IMR-90 (cell line): Measurements from ENCODE around the gene HAUS5. TPM values are rescaled to one million over a fixed set of nuclear protein-coding genes. Genes with fewer than 3 reads are reported as not detected.

Experiments
- ATAC-seq: fragments of 200-7000 bp; cut with Tn5 transposase; 2 replicates; pipeline ENCODE4 v1.9.1; 2020; ENCODE audit warnings: low read depth, mild to moderate bottlenecking, moderate library complexity
- BruUV-seq: library from RNA; stranded (reverse); fragments of 400-500 nt; replicated peaks from 2 replicates; lab custom pipeline; 2021; lab: Mats Ljungman, UMichigan
- CTCF ChIA-PET: fragments of 300-600 bp; formaldehyde crosslinking; extraction: SDS; loops from one replicate; lab custom pipeline; 2021; ENCODE audit warnings: antibody characterized with exemption; lab: Yijun Ruan, JAX
- POLR2A ChIA-PET: fragments of 300-600 bp; sonication (Branson Sonifier 250); formaldehyde crosslinking; loops from one replicate; lab custom pipeline; 2022; ENCODE audit warnings: antibody characterized with exemption; ENCODE audit not compliant: unreplicated experiment; lab: Charles Lee
- DNase-seq: peaks from one replicate; pipeline ENCODE4 v3.0.0; 2013
- H2AFZ ChIP-seq: replicated peaks from 2 replicates; pipeline ENCODE3; 2013; ENCODE audit warnings: low read length, mild to moderate bottlenecking; ENCODE audit not compliant: poor library complexity
- H2AK5ac ChIP-seq: 2 replicates; pipeline ENCODE4 v1.6.1; 2013; ENCODE audit warnings: low read depth, low read length, inconsistent platforms
- H2AK9ac ChIP-seq: replicated peaks from 2 replicates; pipeline ENCODE3; 2013; ENCODE audit warnings: mild to moderate bottlenecking, low read depth, low read length, moderate library complexity; ENCODE audit not compliant: poor library complexity
- H2BK120ac ChIP-seq: 2 replicates; pipeline ENCODE4 v1.6.1; 2013; ENCODE audit warnings: low read depth, low read length, inconsistent platforms
- H2BK15ac ChIP-seq: 3 replicates; pipeline ENCODE4 v1.6.1; 2013; ENCODE audit warnings: low read depth, low read length, inconsistent platforms
- H2BK20ac ChIP-seq: 2 replicates; pipeline ENCODE4 v1.6.1; 2013; ENCODE audit warnings: low read depth, mild to moderate bottlenecking, inconsistent platforms, low read length, moderate library complexity
- H2BK5ac ChIP-seq: 2 replicates; pipeline ENCODE4 v1.6.1; 2013; ENCODE audit warnings: mild to moderate bottlenecking, low read depth, low read length, inconsistent platforms; ENCODE audit not compliant: poor library complexity, severe bottlenecking
- H3K14ac ChIP-seq: replicated peaks from 2 replicates; pipeline ENCODE4 v1.6.1; 2013; ENCODE audit warnings: low read depth, low read length, inconsistent platforms
- H3K18ac ChIP-seq: 2 replicates; pipeline ENCODE4 v1.6.1; 2013; ENCODE audit warnings: low read depth, low read length, control low read depth
- H3K23ac ChIP-seq: 2 replicates; pipeline ENCODE4 v1.6.1; 2013; ENCODE audit warnings: low read depth, low read length, inconsistent platforms
- H3K27ac ChIP-seq: 2 replicates; pipeline ENCODE4 v1.5.1; 2013; ENCODE audit warnings: mild to moderate bottlenecking, control low read depth, low read length; ENCODE audit not compliant: insufficient read depth
- H3K27me3 ChIP-seq: 2 replicates; pipeline ENCODE4 v1.6.1; 2013; ENCODE audit warnings: low read length; ENCODE audit not compliant: control insufficient read depth, insufficient read depth
- H3K36me3 ChIP-seq: 2 replicates; pipeline ENCODE4 v1.6.1; 2013; ENCODE audit warnings: low read length, mixed read lengths; ENCODE audit not compliant: control insufficient read depth, insufficient read depth
- H3K4ac ChIP-seq: 2 replicates; pipeline ENCODE4 v1.6.1; 2013; ENCODE audit warnings: low read depth, low read length, inconsistent platforms
- H3K4me1 ChIP-seq: 2 replicates; pipeline ENCODE4 v1.6.1; 2013; ENCODE audit warnings: low read length, mixed read lengths; ENCODE audit not compliant: control insufficient read depth, insufficient read depth
- H3K4me2 ChIP-seq: 2 replicates; pipeline ENCODE4 v1.6.1; 2013; ENCODE audit warnings: low read depth, mild to moderate bottlenecking, control low read depth, low read length, moderate library complexity
- H3K4me3 ChIP-seq: 2 replicates; pipeline ENCODE4 v1.5.1; 2013; ENCODE audit warnings: low read depth, mild to moderate bottlenecking, control low read depth, low read length, moderate library complexity; ENCODE audit not compliant: insufficient read depth
- H3K56ac ChIP-seq: 2 replicates; pipeline ENCODE4 v1.6.1; 2013; ENCODE audit warnings: low read length, inconsistent platforms; ENCODE audit not compliant: insufficient read depth; ENCODE audit errors: extremely low read depth
- H3K79me1 ChIP-seq, 2 experiments: 2 replicates each; pipeline ENCODE4 v1.6.1; 2013; ENCODE audit warnings: low read length in 2 of 2, inconsistent platforms in 1 of 2, low read depth in 1 of 2
- H3K9ac ChIP-seq: 2 replicates; pipeline ENCODE4 v1.6.1; 2013; ENCODE audit warnings: low read depth, low read length, control low read depth
- H3K9me1 ChIP-seq: 2 replicates; pipeline ENCODE4 v1.6.1; 2013; ENCODE audit warnings: low read length, inconsistent platforms; ENCODE audit not compliant: insufficient read depth
- H3K9me3 ChIP-seq: 2 replicates; pipeline ENCODE4 v1.6.1; 2013; ENCODE audit warnings: low read length; ENCODE audit not compliant: control insufficient read depth, insufficient read depth
- H4K20me1 ChIP-seq: 2 replicates; pipeline ENCODE4 v1.6.1; 2013; ENCODE audit warnings: low read length, inconsistent platforms; ENCODE audit not compliant: insufficient read depth
- H4K5ac ChIP-seq: 2 replicates; pipeline ENCODE4 v1.6.1; 2013; ENCODE audit warnings: mild to moderate bottlenecking, low read depth, low read length, control low read depth
- H4K8ac ChIP-seq, 2 experiments: 2 replicates each; pipeline ENCODE4 v1.6.1; 2013; ENCODE audit warnings: low read depth in 2 of 2, low read length in 2 of 2, control low read depth in 1 of 2, inconsistent platforms in 1 of 2
- H4K91ac ChIP-seq: 2 replicates; pipeline ENCODE4 v1.6.1; 2013; ENCODE audit warnings: low read depth, low read length, inconsistent platforms; ENCODE audit not compliant: insufficient read depth
- BHLHE40 ChIP-seq: fragments of 150-350 bp; IDR thresholded peaks from 2 replicates; pipeline ENCODE4 v1.6.1; 2016; ENCODE audit warnings: mild to moderate bottlenecking, low read depth, low read length
- CEBPB ChIP-seq: IDR thresholded peaks from 2 replicates; pipeline ENCODE4 v1.6.1; 2012; ENCODE audit warnings: low read depth, low read length, improper control_type of control experiment
- CHD1 ChIP-seq: IDR thresholded peaks from 2 replicates; pipeline ENCODE4 v1.6.1; 2012; ENCODE audit warnings: low read depth, low read length, improper control_type of control experiment
- FOS ChIP-seq: fragments of 150-350 bp; IDR thresholded peaks from 2 replicates; pipeline ENCODE4 v1.6.1; 2016; ENCODE audit warnings: low read depth, low read length
- MXI1 ChIP-seq: IDR thresholded peaks from 2 replicates; pipeline ENCODE4 v1.6.1; 2012; ENCODE audit warnings: low read depth, mild to moderate bottlenecking, low read length, moderate library complexity, borderline replicate concordance
- NFE2L2 ChIP-seq: fragments of 150-350 bp; IDR thresholded peaks from 2 replicates; pipeline ENCODE4 v1.6.1; 2016; ENCODE audit warnings: low read depth, mild to moderate bottlenecking, low read length
- POLR2A ChIP-seq: IDR thresholded peaks from 2 replicates; pipeline ENCODE4 v1.6.1; 2012; ENCODE audit warnings: mild to moderate bottlenecking, low read depth, low read length
- RAD21 ChIP-seq: IDR thresholded peaks from 2 replicates; pipeline ENCODE4 v1.6.1; 2012; ENCODE audit warnings: low read length, improper control_type of control experiment
- RCOR1 ChIP-seq: IDR thresholded peaks from 2 replicates; pipeline ENCODE4 v1.6.1; 2012; ENCODE audit warnings: mild to moderate bottlenecking, low read length, improper control_type of control experiment; ENCODE audit not compliant: insufficient replicate concordance
- RFX5 ChIP-seq: IDR thresholded peaks from 2 replicates; pipeline ENCODE4 v1.8.0; 2012; ENCODE audit warnings: low read depth, mild to moderate bottlenecking, low read length, moderate library complexity
- SMC3 ChIP-seq: fragments of 150-350 bp; IDR thresholded peaks from 2 replicates; pipeline ENCODE4 v1.6.1; 2016; ENCODE audit warnings: low read depth, mild to moderate bottlenecking, antibody characterized with exemption, low read length, moderate library complexity
- USF2 ChIP-seq: fragments of 150-350 bp; IDR thresholded peaks from 2 replicates; pipeline ENCODE4 v1.6.1; 2017; ENCODE audit warnings: mild to moderate bottlenecking, antibody characterized with exemption, low read length, low read depth
- WGBS, 2 experiments: methylation state at CpG; one replicate each; pipeline versions ENCODE4 v1.1.5 to v1.1.7; 2013; ENCODE audit warnings: missing lambda C conversion rate in 2 of 2; ENCODE audit not compliant: insufficient read length in 1 of 2; ENCODE audit errors: extremely low coverage in 2 of 2; 5-methylcytosine and 5-hydroxymethylcytosine counted together
- dilution Hi-C: fragments of 300-500 bp; cut with HindIII; formaldehyde crosslinking; loops from one replicate; pipeline ENCODE4 v1.14.3; 2018; ENCODE audit warnings: low sequenced_read_pairs; ENCODE audit not compliant: unreplicated experiment
- in situ Hi-C: fragments of 300-500 bp; cut with MboI; formaldehyde crosslinking; loops from 3 replicates; pipeline ENCODE4 v1.14.3; 2019; ENCODE audit warnings: low sequenced_read_pairs, inconsistent platforms, mixed read lengths
- intact Hi-C: fragments of 100-400 bp; cut with micrococcal nuclease; formaldehyde crosslinking; loops from 2 replicates; pipeline ENCODE4 v1.10.0; 2022
- polyA plus RNA-seq, 3 experiments: library from polyadenylated mRNA; depleted of rRNA; stranded (reverse); fragments of >200 nt; gene quantifications; 2 replicates each; pipeline ENCODE4 v1.2.3, GENCODE V29; 2012; ENCODE audit warnings: low replicate concordance in 1 of 3
- total RNA-seq: library from RNA; depleted of rRNA; stranded (reverse); fragments of >200 nt; gene quantifications from 2 replicates; pipeline ENCODE4 v1.2.3, GENCODE V29; 2012
- TF ChIP-seq, protein P1 (sequence below): fragments of 150-350 bp; IDR thresholded peaks from 2 replicates; pipeline ENCODE4 v1.6.1; 2016; ENCODE audit warnings: low read depth, mild to moderate bottlenecking, low read length, moderate library complexity, borderline replicate concordance
- TF ChIP-seq, protein P2 (sequence below): conservative IDR thresholded peaks from 2 replicates; pipeline ENCODE4 v1.5.1; 2012; ENCODE audit warnings: mild to moderate bottlenecking, low read depth, low read length, improper control_type of control experiment

HAUS5 gene
- total and polyA plus RNA-seq, 2 of the 4 experiments (the other 2 are of a cell fraction): 3.4 to 6.2 TPM

DNA sequence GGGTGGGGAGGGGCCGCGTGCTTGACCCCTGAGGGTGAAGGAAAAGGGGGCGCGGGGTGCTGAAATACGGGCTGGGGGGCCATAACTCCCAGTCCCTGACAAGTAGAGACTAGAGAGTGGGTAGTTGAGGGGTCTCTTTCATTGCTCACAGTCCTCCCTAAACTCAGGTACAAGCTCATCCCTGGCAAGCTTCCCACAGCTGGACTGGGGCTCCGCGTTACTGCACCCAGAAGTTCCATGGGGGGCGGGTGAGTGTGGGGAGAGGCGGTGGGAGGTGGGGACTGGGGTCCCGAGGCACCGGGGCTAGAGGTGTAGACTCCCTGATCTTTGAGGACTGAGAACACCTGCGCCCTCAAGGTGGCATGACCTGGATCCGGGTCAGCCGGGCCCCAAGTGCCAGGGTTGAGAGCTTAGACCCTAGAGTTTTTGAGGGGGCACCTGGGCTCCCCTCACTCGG is 30.3 kb downstream of the HAUS5 start:
- no peak for DNase-seq
- H2AK9ac ChIP-seq: peak overlapping the region; percentile 88

More for the DNA sequence above, 30.3 kb downstream of the HAUS5 start:
- ChIA-PET CTCF (interaction anchor here (1.2 kb wide), 1 partner anchor 36 kb away, joined by 3 read pairs; no protein-coding TSS in a partner anchor), POLR2A (no interaction called here)
- ATAC-seq: no peak
- Histone ChIP-seq H2BK120ac (no peak overlapping the region), H4K20me1 (peaks cover 5% of the 10 kb centered on the region), H3K4me1 (peaks cover 9% of the 10 kb centered on the region), H3K9ac (no peak overlapping the region), H3K18ac (no peak overlapping the region), H3K4me3 (peak overlapping the region; percentile 67), H3K4ac (0 out of 2 replicates have a peak overlapping the region, but pooled peaks have one; percentile 94), H2AK5ac (peak overlapping the region; percentile 53; the same call in 1 of the 2 replicates), H3K27me3 (no peaks in the 10 kb centered on the region), H3K4me2 (peak overlapping the region; percentile 98), H3K36me3 (peaks cover 3% of the 10 kb centered on the region), H2BK5ac (no peak overlapping the region), H4K8ac (peak overlapping the region; percentile 70 to 92; a peak in 2 of 4 replicates), H3K14ac (no peak overlapping the region), H2BK15ac (no peak overlapping the region), H2BK20ac (no peak overlapping the region), H3K79me1 (peaks cover 0 to 5% of the 10 kb centered on the region in 2 experiments; a peak in 1 of 4 replicates), H4K91ac (no peak overlapping the region; the same call in 1 of the 2 replicates), H4K5ac (no peak overlapping the region; the same call in 1 of the 2 replicates), H3K9me3 (no peaks in the 10 kb centered on the region), H3K9me1 (peaks cover 23% of the 10 kb centered on the region), H3K27ac (no peak overlapping the region; the same call in 1 of the 2 replicates), H3K23ac (no peak overlapping the region), H3K56ac (no peak overlapping the region), H2AFZ (peak overlapping the region; percentile 98)
- intact Hi-C loops (no loop called here), in situ Hi-C loops (no loop called here), dilution Hi-C loops (no loop called here)
- WGBS, 2 experiments: 22% methylated on average over 3 of the region's 15 CpGs; no CpG with 5 or more reads in 1 of the 2 experiments
- TF ChIP-seq MXI1 (no peak), FOS (no peak), SMC3 (no peak), RFX5 (no peak), CHD1 (no peak), USF2 (no peak), RCOR1 (no peak), POLR2A (no peak), RAD21 (no peak), CEBPB (no peak), NFE2L2 (no peak), BHLHE40 (no peak)
- TF ChIP-seq, protein P1, sequence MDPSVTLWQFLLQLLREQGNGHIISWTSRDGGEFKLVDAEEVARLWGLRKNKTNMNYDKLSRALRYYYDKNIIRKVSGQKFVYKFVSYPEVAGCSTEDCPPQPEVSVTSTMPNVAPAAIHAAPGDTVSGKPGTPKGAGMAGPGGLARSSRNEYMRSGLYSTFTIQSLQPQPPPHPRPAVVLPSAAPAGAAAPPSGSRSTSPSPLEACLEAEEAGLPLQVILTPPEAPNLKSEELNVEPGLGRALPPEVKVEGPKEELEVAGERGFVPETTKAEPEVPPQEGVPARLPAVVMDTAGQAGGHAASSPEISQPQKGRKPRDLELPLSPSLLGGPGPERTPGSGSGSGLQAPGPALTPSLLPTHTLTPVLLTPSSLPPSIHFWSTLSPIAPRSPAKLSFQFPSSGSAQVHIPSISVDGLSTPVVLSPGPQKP: no peak
- TF ChIP-seq, protein P2, sequence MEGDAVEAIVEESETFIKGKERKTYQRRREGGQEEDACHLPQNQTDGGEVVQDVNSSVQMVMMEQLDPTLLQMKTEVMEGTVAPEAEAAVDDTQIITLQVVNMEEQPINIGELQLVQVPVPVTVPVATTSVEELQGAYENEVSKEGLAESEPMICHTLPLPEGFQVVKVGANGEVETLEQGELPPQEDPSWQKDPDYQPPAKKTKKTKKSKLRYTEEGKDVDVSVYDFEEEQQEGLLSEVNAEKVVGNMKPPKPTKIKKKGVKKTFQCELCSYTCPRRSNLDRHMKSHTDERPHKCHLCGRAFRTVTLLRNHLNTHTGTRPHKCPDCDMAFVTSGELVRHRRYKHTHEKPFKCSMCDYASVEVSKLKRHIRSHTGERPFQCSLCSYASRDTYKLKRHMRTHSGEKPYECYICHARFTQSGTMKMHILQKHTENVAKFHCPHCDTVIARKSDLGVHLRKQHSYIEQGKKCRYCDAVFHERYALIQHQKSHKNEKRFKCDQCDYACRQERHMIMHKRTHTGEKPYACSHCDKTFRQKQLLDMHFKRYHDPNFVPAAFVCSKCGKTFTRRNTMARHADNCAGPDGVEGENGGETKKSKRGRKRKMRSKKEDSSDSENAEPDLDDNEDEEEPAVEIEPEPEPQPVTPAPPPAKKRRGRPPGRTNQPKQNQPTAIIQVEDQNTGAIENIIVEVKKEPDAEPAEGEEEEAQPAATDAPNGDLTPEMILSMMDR: no peak
- no TSS peak for BruUV-seq
